GM19463 (cell line): ENCODE data around the gene PCYT2.
"Not testable (repeated sequence)": the region's sequence is repeated elsewhere in the genome, so short reads cannot be mapped to it uniquely, and the experiment has no call there.

Experiments used
- ATAC-seq: cut with Tn5 transposase; IDR thresholded peaks from one replicate; pipeline ENCODE4 v1.9.1; 2021; ENCODE audit warnings: mild to moderate bottlenecking, moderate library complexity; ENCODE audit not compliant: unreplicated experiment

Gene PCYT2

DNA sequence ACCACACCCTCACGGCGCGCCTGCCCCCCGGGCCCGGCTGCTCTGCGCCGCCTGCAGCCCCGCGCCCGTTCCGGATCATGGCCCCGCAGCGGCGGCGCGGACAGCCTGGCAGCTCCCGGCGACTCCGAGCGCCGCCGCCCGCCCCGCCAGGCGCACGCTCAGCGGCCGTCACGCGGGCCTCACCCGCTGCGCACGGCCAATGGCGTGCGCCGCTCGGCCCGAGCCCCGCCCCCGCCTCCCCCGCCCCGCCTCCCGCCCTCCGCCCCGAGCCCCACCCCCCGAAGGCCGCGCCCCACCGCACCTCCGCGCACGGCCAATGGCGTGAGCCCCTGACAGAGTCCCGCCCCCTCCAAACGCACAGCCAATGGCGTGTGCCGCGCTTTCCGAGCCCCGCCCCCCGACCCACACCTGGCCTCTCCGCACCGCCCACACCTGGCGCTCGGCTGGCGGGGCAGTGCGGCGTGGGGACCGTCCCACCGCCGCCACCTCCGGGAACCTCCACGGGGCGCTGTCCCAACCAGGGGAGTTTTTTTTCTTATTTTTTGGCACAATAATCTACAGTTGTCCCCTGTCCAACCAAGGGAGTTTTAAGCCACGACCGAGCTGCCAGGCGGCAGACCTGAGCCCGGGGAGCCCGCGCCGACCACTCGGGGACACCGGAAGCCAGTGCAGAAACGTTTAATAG, at the start of gene PCYT2:
Gene PCYT2 (minus strand): TSS at position 123 of the 685 bp plus-strand sequence. CDS start 44 bp downstream, at position 79.
- ATAC-seq = peak; percentile 79

GRCh38 chr17:81960130-81960958, 49.1 kb upstream of the PCYT2 start:
- ATAC-seq = no peak

- ATAC-seq = no peak
These were observed 48.3 kb upstream of the PCYT2 start for GRCh38 chr17:81959362-81960129.

DNA sequence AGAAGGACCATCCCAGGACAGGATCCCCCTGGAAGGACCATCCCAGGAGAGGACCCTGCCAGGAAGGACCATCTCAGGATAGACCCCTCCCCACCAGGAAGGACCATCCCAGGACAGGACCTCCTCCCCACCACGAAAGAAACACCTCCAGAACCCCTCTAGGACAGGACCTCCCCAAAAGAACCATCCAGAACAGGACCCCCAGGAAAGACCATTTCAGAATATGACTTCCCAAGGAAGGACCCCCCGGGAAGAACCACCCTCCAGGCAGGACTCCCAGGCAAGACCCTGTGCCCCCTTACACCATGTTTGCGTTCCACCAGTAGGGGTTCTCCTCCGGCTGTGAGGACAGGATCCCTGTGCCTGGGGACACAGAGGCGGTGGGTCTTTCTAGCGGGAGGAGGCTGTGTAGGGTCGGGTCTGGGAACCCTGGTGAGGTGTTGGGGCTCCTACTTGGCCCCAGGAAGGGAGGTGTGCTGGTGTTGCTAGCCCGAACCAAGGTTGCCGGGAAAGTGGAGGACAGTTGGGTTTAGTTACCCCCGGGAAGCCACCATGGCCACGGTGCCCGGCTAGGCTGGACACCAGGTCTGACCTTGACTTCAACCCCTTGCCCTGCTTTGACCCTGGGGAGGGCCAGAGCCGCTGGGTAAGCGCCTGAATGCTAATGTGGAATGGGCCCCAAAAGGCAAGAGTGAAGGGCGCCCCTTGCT, 47.6 kb upstream of the PCYT2 start:
- ATAC-seq = no peak

- ATAC-seq = no peak
These were observed 46.7 kb upstream of the PCYT2 start for GRCh38 chr17:81957691-81958432.

DNA sequence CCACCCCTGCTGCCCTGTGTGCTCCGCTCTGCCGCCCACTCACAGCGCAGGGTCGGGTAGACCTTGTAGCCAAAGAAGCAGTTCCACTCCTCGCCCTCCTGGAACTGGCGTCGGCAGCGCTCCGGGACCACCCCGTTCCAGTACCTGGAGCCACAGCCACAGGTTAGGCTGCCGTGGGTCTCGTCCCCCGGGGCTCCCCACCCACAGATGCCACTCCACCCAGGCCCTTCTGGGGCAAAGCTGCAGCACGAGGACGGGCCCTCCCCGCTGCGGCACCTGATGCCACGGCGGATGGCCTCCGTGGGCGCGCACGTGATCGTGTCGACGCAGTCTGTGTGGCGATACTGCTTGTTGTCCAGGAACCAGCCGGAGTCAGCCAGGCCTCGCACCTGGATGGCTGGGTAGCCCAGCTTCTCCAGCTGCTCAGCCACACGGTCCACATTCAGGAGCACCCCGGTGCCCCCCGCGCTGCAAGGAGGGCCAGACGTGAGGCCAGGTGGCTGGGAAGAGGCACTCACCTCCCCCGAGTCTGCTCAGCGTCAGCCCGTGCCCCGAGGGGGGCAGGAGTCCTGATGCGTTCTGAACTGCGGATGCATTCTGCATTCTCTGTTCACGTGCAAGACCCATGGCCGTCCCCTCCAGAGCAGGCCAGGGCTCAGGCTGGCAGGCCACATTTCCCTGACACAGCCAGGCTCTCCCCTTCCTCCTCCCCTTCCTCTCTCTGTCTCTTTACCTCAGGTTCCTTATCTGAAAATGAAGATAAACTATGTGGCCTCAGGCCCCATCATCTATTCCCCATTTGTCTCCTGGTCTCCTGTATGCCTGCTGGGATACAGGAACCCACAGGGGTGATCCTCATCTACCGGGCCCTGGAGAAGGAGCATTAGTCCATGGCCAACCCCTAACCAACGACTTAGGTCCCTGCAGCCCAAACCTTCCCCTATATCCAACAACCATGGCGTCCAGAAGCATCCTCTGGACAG, 45.7 kb upstream of the PCYT2 start:
- ATAC-seq = no peak

GRCh38 chr17:81955756-81956544, 44.8 kb upstream of the PCYT2 start:
- ATAC-seq = no peak

- ATAC-seq = no peak
These were observed 44.0 kb upstream of the PCYT2 start for GRCh38 chr17:81955058-81955681.

DNA sequence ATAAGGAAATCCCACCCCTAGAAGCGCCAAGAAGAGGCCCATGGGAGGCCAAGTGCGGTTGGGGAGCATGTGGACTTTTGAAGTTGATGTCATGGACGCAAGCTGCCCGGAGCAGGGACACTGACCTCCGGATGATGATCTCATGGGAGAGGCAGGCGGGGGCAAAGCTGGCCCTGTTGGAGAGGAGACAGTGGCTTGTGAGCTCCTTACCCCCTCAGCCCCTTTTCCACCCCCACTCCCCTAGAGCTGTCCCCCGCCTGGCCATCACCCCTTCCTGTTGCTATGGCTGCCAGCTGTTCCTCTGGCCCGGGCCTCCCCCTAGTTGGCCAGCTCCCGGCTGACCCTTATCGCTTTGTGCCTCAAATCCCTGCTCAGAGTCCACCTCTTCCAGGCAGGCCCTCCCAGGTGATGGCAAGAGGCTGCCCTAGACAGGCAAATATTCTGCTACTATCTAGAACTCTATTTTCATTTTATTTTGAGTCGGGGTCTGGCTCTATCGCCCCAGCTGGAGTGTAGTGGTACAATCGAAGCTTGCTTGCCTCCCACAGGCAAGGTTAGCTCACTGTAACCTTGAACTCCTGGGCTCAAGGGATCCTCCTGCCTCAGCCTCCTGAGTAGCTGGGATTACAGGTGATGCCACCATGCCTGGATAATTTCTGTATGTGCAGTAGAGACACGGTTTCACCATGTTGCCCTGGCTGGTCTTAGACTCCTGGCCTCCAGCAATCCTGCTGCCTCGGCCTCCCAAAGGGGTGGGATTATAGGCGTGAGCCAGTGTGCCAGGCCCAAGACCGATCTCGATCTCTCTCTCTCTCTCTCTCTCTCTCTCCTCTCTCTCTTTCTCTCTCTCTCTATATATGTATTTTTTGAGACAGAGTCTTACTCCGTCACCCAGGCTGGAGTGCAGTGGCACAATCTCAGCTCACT, 43.2 kb upstream of the PCYT2 start:
- no peak for ATAC-seq

GRCh38 chr17:81953443-81953842, 42.2 kb upstream of the PCYT2 start:
- not testable (repeated sequence) for ATAC-seq

- ATAC-seq = no peak
These were observed 41.6 kb upstream of the PCYT2 start for GRCh38 chr17:81952792-81953228.

DNA sequence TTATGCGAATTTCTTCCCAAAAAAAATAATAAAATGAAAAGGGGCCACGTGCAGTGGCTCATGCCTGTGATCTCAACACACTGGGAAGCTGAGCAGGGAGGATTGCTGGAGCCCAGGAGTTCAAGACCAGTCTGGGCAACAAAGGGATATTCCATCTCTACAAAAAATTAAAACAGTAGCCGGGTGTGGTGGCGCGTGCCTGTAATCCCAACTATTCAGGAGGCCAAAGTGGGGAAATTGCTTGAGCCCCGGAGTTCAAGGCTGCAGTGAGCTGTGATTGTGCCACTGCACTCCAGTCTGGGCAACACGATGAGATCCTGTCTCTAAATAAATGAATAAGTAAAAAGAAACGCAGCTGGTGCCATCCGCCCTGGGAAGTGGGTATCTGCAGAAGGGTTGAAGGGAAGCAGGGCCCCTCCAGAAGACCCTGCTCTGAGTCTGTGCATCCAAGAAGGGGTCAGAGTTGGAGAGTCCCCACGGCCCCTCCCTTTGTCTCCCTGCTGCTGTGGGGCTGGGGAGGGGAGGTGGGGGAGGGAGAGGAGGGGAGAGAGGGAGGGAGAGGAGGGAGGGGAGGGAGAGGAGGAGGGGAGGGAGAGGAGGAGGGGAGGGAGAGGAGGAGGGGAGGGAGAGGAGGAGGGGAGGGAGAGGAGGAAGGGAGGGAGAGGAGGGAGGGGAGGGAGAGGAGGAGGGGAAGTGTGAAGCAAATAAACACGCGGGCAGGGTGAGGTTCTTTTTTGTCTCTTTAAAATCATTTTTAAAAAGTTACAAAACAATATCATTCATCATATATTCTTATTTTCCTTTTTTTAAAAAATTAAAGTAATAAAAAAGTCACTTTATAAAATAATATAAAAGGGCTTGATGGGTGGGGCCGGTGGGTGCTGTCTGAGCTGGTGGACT, 40.8 kb upstream of the PCYT2 start:
- no peak for ATAC-seq

GRCh38 chr17:81950501-81950900, 39.3 kb upstream of the PCYT2 start:
- ATAC-seq = no peak

GRCh38 chr17:81948635-81949378, 37.6 kb upstream of the PCYT2 start:
- ATAC-seq = no peak

- ATAC-seq = no peak
These were observed 36.0 kb upstream of the PCYT2 start, which contains the start of gene MYADML2 for GRCh38 chr17:81947189-81947588. TSS of gene MYADML2 (minus strand) at chr17:81947233. CDS start at chr17:81941741, 5,492 bp downstream.
